ENCODE measurements around the gene EHD4. TPM values are rescaled to one million over a fixed set of nuclear protein-coding genes. Genes with fewer than 3 reads are reported as not detected.

EHD4 gene
- total RNA-seq, 1 donor from 2014 or later = 17.2 TPM

DNA sequence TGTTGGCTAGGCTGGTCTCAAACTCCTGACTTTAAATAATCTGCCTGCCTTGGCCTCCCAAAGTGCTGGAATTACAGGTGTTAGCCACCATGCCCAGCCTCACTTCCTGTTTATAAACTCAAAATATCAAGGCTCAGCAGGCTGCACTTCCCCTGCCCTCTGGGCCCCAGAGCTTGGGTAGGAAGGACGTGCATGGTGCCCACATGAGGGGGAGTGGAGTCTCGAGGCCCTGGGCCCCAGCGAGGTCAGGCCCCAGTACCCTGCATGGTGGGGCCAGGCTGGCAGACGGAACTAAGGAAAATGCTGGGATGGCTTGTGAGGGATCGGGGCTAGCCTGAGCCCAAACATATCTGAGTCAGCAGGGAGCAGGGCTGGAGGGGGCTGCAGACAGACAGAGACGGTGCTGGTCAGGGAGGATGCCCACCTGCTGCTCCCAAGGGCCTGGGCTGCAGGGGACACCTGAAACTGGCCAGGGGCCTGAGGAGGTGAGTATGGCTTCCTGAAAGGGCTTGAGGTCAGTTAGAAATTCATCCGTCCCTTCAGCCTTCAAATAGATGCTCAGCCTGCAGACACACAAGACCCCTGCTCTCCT lies 83.6 kb downstream of the EHD4 start:
- no peak overlapping the region for H3K4me3 Mint-ChIP-seq (ENCODE audit: low read depth)
- H3K27ac Mint-ChIP-seq = no peak overlapping the region
- no peaks in the 10 kb centered on the region for H3K36me3 Mint-ChIP-seq (ENCODE audit: insufficient read depth)
- no peaks in the 10 kb centered on the region for H3K9me3 Mint-ChIP-seq (ENCODE audit: low read depth)
- TF ChIP-seq, protein P1, sequence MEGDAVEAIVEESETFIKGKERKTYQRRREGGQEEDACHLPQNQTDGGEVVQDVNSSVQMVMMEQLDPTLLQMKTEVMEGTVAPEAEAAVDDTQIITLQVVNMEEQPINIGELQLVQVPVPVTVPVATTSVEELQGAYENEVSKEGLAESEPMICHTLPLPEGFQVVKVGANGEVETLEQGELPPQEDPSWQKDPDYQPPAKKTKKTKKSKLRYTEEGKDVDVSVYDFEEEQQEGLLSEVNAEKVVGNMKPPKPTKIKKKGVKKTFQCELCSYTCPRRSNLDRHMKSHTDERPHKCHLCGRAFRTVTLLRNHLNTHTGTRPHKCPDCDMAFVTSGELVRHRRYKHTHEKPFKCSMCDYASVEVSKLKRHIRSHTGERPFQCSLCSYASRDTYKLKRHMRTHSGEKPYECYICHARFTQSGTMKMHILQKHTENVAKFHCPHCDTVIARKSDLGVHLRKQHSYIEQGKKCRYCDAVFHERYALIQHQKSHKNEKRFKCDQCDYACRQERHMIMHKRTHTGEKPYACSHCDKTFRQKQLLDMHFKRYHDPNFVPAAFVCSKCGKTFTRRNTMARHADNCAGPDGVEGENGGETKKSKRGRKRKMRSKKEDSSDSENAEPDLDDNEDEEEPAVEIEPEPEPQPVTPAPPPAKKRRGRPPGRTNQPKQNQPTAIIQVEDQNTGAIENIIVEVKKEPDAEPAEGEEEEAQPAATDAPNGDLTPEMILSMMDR (IDR thresholded peaks at IDR 0.05; ENCODE audit: unreplicated experiment) = no peak
- no peak for DNase-seq (ENCODE audit: low spot score, unreplicated experiment)
- peaks cover 7% of the 10 kb centered on the region for H3K27me3 Mint-ChIP-seq
- peaks cover 10% of the 10 kb centered on the region for H3K4me1 Mint-ChIP-seq (ENCODE audit: low read depth)

DNA sequence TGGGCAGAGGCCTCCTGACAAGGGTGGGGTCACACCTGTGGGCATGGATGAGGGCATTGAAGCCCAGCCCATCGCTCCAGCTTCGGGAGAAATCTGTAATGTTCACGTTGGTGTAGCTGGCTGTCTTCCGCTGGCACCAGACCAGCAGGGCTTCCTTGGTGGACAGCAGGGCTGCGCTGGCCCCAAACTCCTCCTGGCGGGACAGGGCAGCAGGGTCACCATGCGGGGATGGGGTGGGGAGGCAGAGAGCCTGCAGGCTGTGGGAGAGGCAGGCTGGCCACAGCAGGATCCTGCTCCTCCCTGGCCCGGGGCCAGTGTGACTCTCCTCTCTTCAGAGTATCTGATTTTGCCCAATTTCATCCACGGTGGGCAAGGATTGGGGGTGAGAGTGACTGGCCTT lies 84.5 kb downstream of the EHD4 start:
- DNase-seq (ENCODE audit: low spot score, unreplicated experiment) = no peak
- no peaks in the 10 kb centered on the region for H3K36me3 Mint-ChIP-seq (ENCODE audit: insufficient read depth)
- no peaks in the 10 kb centered on the region for H3K9me3 Mint-ChIP-seq (ENCODE audit: low read depth)
- no peak overlapping the region for H3K27ac Mint-ChIP-seq
- peaks cover 8% of the 10 kb centered on the region for H3K4me1 Mint-ChIP-seq (ENCODE audit: low read depth)
- peaks cover 11% of the 10 kb centered on the region for H3K27me3 Mint-ChIP-seq
- TF ChIP-seq, protein P1 (IDR thresholded peaks at IDR 0.05; ENCODE audit: unreplicated experiment) = no peak
- no peak overlapping the region for H3K4me3 Mint-ChIP-seq (ENCODE audit: low read depth)

DNA sequence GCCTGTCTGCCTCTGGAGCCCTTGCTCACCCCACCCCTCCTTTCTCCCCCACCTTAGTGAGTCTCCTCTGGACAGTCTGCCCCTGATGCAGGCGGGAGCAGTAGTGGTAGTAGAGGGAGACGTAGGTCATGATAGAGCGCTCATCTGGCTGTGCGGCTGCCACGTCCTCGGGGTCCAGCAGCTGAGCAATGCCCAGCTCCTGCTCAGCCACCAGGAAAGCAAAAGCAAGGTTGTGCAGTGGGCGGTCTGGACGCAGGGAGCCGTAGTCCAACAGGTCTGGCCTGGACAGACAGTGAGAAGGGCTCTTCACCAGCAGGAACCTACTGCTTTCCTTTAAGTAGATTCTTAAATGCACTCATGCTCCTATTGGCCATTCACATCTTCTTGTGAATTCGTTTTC lies 85.2 kb downstream of the EHD4 start:
- H3K4me1 Mint-ChIP-seq (ENCODE audit: low read depth) = peaks cover 11% of the 10 kb centered on the region
- TF ChIP-seq, protein P1 (IDR thresholded peaks at IDR 0.05; ENCODE audit: unreplicated experiment) = no peak
- H3K27ac Mint-ChIP-seq = no peak overlapping the region
- H3K4me3 Mint-ChIP-seq (ENCODE audit: low read depth) = no peak overlapping the region
- DNase-seq (ENCODE audit: low spot score, unreplicated experiment) = no peak
- H3K36me3 Mint-ChIP-seq (ENCODE audit: insufficient read depth) = no peaks in the 10 kb centered on the region
- H3K9me3 Mint-ChIP-seq (ENCODE audit: low read depth) = no peaks in the 10 kb centered on the region
- H3K27me3 Mint-ChIP-seq = peaks cover 16% of the 10 kb centered on the region

DNA sequence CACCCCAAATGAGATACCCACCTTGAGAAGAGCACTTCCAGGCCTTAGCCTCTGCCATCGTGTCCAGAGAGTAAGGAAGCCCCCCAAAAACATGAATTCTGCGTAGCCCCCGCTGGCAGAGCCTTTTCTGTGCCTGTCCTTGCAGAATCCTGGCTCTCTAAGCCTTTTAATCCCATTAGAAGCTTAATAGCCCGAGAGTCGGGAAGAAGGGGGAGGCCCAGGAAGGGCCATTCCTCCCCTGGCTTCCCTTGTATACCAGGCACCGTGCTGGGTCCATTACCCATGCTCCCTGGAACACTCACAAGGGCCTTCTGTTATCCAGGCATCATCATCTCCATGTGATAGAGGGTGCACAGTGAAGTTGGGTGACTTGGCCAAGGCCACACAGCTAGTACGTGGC lies 85.6 kb downstream of the EHD4 start:
- Mint-ChIP-seq H3K27me3 (peaks cover 16% of the 10 kb centered on the region), H3K4me3 (ENCODE audit: low read depth) (no peak overlapping the region), H3K4me1 (ENCODE audit: low read depth) (peaks cover 11% of the 10 kb centered on the region), H3K36me3 (ENCODE audit: insufficient read depth) (no peaks in the 10 kb centered on the region), H3K27ac (no peak overlapping the region), H3K9me3 (ENCODE audit: low read depth) (no peaks in the 10 kb centered on the region)
- TF ChIP-seq, protein P1 (IDR thresholded peaks at IDR 0.05; ENCODE audit: unreplicated experiment) = no peak
- no peak for DNase-seq (ENCODE audit: low spot score, unreplicated experiment)

DNA sequence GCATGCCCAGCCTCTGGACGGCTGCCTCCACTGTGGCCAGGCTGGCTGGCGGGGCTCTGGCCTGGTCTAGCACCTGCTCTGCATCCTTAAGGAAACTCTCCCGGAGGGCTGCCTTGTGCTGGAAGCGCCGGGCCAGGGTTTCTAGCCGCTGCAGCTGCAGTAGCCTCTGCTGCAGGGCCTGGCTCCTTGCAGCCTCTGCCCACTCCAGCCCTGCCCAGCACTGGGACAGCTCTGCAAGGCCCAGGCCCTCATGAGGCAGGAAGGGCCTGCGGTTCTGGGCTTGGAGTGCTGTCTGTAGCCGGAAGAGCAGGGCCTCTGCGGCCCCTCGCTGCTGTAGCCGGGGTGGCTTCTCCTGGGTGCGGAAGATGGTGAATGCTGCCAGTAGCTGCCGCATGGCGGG lies 86.5 kb downstream of the EHD4 start:
- H3K36me3 Mint-ChIP-seq (ENCODE audit: insufficient read depth) = no peaks in the 10 kb centered on the region
- H3K27ac Mint-ChIP-seq = no peak overlapping the region
- H3K27me3 Mint-ChIP-seq = peaks cover 25% of the 10 kb centered on the region
- no peak overlapping the region for H3K4me3 Mint-ChIP-seq (ENCODE audit: low read depth)
- DNase-seq (ENCODE audit: low spot score, unreplicated experiment) = no peak
- TF ChIP-seq, protein P1 (IDR thresholded peaks at IDR 0.05; ENCODE audit: unreplicated experiment) = no peak
- H3K4me1 Mint-ChIP-seq (ENCODE audit: low read depth) = peaks cover 5% of the 10 kb centered on the region
- H3K9me3 Mint-ChIP-seq (ENCODE audit: low read depth) = no peaks in the 10 kb centered on the region

Data from progenitor cell of endocrine pancreas (in vitro differentiated cells).